Stimulated activated CD4-positive, alpha-beta T cell treated with anti-CD3 and anti-CD28 coated beads, Interleukin-1b, Interleukin-23, amount 100 ng/mL, for 48 hours (primary cell): ENCODE measurements around the gene GALNT9.

Experiments used
- DNase-seq: peaks from one replicate; pipeline ENCODE4 v3.0.0-alpha.2; 2020

GALNT9 gene

GRCh38 chr12:132178801-132179401 is 150.5 kb downstream of the GALNT9 start:
- DNase-seq: no peak

GRCh38 chr12:132178316-132178715 is 151.1 kb downstream of the GALNT9 start:
- DNase-seq: no peak

DNA sequence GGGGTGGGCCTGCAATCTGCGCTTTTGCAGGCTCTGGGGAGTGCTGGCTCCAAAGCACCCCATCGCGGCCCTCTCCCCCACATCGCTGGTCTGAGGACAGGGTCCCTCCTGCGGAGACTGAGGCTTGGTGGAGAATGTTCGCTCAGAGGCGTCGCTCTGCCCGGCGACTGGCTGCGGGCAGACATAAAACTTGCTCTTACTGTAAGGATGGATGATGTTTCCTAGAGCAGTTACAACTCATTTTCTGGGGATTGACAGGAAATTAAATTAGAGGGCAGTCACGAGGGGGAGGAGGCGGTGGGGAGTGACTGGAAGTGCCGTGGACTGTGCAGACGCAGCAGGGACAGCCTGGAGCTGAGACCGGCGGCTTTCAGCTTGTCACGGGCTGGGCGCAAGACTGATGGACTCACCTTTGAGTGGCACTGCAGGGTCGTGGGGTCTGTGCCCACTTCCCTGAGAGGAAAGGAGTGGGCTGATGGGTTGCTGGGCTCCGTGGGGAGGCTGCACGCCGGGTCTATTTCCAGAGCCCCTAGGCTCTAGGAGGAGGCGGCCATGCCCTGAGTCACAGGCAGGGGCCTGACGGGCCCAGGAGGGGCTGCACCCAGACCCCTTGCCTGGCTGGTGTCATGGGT is 152.4 kb downstream of the GALNT9 start:
- DNase-seq: no peak

DNA sequence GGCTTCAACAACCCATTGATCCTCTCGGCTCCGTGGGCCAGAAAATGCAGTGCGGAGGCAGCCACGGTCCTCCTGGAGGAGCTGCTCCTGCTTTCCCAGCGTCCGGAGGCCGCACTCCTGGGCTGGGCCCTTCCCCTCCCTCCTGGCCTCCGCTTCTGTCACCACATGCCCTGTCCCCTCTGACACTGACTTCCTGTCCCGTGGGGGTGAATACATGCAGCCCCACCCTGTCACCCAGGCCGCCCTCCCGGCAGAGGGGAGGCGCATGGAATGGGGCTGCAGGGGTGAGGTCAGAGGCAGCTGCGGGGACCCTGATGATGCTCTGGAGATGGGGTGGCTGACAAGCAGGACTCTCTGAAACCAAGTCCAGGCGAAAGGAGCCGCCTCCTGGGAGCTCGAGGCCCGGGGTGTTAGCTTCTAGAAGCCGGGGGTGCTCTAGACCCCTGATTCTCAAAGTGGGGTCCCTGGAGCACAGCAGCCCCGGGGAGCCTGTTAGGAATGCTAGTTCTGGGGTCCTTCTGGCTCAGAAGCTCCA is 152.9 kb downstream of the GALNT9 start:
- DNase-seq: no peak

DNA sequence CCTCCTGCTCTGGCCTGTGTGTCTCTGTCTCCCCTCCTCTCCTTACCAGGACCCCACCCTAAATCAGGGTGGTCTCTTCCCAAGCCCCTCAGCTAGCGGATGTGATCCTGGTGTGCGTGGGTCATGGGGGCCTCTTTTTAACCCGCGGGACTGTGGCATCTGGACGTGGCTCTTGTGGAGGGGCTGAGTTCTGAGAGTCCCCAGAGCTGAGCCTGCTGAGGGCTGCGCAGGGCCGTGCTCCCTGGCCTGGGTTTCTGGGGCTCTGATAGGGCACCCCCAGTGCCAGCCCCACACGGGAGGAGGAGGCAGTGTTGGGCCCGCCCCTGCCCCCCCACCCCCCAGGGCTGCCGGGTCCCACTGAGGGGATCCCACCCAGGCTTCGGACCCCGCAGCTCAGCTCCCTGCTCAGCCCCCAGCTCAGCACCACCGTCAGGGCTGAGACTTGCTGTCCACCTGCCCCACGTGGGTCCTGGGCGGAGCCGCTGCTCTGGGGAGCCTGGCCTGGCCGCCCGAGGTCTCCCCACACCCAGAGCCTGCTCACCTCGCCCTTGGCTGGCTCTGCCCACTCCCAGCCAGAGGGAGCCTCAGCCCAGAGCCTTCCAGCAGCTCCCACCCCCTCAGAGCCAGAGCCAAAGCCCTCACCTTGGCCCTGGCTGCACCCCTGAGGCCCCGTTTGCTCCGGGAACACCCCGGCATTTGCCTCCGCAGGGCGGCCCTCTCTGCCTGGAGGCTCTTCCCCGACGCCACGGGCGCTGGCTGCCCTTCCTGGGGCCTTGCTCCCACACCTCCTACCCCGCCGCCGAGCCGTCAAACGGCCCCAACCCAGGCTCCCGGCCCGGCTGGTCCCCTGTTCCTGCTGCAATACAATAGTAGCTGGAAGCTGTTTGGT is 153.6 kb downstream of the GALNT9 start:
- DNase-seq: no peak

DNA sequence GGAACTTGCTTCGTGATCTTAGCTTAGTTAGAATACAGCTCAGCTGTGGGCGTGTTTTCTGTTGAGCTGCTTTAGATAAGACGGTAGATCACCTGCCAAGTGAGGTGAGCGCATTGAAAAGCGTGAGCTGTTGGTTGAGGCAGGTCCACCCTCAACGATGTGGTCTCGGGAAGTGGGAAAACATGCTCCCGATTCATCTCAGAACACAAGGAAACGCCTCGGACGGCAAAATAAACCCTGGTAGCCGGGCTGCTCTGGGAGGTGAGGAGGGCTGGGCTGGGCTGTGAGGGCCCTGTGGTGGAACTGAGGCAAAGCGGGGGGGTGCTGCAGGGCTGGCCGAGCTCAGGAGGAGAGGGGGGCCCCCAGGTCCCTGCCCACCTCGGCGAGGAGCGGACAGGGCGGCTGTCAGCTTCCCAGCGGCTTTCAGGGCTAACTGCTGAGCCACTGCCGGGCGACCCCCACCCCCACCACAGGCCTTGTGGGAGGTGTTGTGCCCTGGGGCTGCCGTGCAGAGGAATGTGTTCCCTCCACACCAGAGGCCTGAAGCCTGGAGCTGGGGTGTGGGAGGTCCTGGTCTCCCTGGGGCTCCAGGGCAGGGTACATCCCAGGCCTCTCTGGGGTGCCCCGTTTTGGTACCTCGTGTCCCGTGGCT is 154.4 kb downstream of the GALNT9 start:
- no peak for DNase-seq

GRCh38 chr12:132174015-132174838 is 155.2 kb downstream of the GALNT9 start:
- DNase-seq: no peak

GRCh38 chr12:132173135-132174014 is 156.0 kb downstream of the GALNT9 start:
- DNase-seq: no peak

DNA sequence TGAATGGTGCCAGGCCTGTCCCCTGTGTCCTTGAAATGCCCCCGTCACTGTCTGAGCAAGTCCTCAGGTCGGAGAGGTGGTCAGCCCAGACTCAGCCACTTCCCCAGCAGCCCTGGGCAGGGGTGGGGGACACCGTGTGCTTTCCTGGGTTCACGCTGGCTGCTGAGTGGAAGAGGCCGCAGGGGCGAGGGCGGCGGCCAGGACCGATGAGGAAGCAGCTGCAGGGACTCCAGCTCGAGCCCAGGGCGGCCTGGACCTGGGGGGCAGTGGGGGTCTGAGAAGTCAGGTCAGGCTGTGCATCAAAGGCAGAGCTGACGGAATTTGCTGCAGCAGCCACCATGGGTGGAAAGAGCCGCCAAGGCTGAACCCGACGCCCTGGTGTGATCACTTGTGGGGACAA is 156.8 kb downstream of the GALNT9 start:
- no peak for DNase-seq

DNA sequence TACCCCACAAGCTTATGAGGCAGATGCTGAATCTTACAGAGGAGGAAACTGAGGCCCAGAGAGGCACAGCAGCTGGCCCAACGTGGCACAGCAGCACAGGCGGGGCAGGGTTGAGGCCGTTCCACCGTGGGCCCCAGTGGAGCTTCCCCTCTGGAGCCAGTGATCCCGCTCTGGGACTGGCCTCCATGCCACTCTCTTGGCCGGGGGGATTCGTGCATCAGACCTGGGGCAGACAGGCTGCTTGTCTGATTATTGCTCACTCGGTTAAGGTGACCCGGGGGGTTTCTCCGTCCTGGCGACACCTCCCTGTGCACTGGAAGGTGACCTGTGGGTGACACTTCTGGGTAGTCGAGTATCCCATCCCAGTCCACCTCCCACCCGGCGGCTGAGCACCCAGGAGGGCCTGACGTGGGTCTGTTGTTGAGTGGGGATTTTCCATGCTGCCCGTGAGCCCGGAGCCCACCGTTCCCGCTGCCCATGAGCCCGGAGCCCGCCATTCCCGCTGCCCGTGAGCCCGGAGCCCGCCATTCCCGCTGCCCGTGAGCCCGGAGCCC is 157.3 kb downstream of the GALNT9 start:
- DNase-seq: no peak

GRCh38 chr12:132171293-132171967 is 158.0 kb downstream of the GALNT9 start:
- no peak for DNase-seq

GRCh38 chr12:132170637-132171292 is 158.6 kb downstream of the GALNT9 start:
- DNase-seq: no peak

GRCh38 chr12:132170094-132170636 is 159.2 kb downstream of the GALNT9 start:
- no peak for DNase-seq

DNA sequence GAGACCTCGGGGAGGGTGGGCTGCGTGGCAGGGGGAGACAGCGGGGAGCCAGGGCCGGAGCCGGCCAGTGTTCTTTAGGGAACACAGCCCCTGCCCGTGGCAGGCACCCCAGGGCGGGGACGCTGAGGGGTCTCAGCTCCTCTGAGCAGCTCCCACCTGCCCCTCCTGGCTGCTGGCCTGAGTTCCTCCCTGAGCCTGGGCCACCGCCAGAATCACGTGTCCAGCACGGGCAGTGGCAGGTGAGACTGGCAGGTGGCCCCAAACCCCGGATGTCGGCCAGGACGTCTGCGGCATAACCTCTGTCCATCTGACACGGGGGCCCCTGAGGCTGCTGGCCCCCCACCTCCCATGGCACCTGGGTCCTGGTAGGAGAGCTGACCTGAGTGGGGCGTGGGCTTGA is 160.0 kb downstream of the GALNT9 start:
- no peak for DNase-seq

DNA sequence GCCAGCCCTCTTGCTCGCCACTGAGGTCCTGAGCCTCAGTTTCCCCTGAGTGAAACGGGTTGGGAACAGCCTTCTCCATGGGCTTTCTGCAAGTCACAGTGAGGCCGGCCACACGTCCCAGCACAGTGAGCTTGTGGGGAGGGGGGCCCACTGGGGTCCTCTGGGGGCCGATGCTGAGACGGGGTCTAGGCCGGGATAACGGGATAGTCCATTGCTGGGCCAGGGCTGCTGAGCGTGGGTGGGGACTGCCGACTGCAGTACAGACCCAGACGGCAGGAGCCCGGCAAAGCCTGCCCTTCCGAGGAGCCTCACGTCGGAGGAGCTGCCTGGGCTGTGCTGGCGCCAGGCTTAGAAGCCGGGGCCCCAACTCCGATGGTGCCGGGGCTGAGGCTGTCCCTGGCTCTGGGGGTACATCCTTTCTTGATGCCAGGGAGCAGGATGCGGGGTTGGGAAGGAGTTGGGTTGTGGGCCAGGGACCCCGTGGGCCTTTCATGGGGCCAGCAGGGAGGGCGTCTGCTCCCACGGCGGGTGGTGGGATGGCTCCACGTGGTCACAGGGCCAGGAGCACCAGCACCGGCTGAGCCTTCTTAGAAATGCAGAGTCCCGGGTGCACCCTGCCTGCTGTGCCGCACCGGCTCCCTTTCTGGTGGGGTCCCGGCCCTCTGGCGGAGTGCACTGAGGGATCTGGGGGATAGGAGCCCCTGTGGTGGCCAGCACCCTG is 160.9 kb downstream of the GALNT9 start:
- DNase-seq: no peak

DNA sequence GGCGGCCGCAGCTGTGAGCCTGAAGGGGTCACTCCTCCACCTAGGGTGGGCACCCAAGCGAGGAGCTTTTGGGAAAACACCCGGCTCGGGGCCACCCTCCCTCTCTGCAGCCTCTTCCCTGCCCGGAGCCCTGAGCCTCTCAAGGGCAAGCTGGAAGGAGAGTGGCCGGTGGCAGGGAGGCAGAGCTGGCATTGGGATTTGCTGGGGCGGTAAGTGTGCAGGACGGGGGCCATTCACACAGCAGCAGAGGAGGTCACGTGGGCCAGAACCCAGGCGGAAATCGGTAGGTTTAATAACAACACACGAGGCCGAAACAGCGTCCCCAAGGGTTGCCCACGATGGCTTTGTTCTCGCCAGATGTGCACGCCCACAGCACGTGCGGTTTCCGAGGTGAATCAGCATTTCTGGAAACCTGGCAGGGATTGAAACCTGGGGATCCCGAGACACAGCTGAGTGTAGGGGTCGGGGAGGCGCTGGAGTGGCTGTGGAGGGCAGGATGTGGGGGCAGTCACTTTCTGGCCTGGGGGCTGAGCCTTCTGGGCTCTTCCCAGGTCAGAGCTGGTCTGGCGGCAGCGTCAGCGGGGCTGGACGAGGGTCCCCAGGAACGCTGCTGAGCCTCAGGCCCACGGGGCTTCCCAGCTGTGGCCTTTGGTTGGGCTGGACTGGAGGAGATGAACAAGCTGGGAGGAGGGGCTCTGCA is 161.6 kb downstream of the GALNT9 start:
- no peak for DNase-seq

- no peak for DNase-seq
Measured at GRCh38 chr12:132166801-132167591, 162.4 kb downstream of the GALNT9 start.
